Right lobe of liver (tissue), 6 donors: ENCODE data around the gene SCN9A. TPM values are rescaled to one million over a fixed set of nuclear protein-coding genes. Genes with fewer than 3 reads are reported as not detected.

Source experiments
- ATAC-seq, 4 donors: fragments of 200-7000 bp; cut with Tn5 transposase; one replicate each; pipeline ENCODE4 v1.9.1; 2020; ENCODE audit warnings: mild to moderate bottlenecking in 4 of 4, moderate library complexity in 4 of 4
- DNase-seq, 3 donors: peaks; one replicate each; pipeline ENCODE4 v3.0.0-alpha.2; 2020
- H3K27ac ChIP-seq, 3 donors: fragments of 200-600 bp; one replicate each; pipeline ENCODE4 v1.8.0; 2022
- H3K27me3 ChIP-seq, 2 donors: fragments of 200-600 bp; one replicate each; pipeline ENCODE4 v1.8.0; 2022
- H3K36me3 ChIP-seq, 4 donors: fragments of 200-600 bp; sonication (generic) in 1 of 4; one replicate each; pipeline versions ENCODE4 v1.5.1 to v1.8.0; 2017 to 2022; ENCODE audit warnings: control low read depth in 1 of 4
- H3K4me1 ChIP-seq, 4 donors: fragments of 200-600 bp; sonication (generic) in 1 of 4; one replicate each; pipeline versions ENCODE4 v1.5.1 to v1.8.0; 2017 to 2022; ENCODE audit warnings: control low read depth in 1 of 4
- H3K4me3 ChIP-seq, 3 donors: fragments of 200-600 bp; one replicate each; pipeline ENCODE4 v1.8.0; 2022
- H3K9me3 ChIP-seq, 4 donors: fragments of 200-600 bp; sonication (generic) in 1 of 4; one replicate each; pipeline versions ENCODE4 v1.5.1 to v1.8.0; 2017 to 2022; ENCODE audit warnings: control low read depth in 1 of 4
- CTCF ChIP-seq, 4 donors: fragments of 200-600 bp in 3 of 4; fragments of 450-650 bp in 1 of 4; IDR thresholded peaks; one replicate each; pipeline versions ENCODE4 v1.5.1 to v1.8.0; 2016 to 2022; ENCODE audit warnings: antibody characterized with exemption in 4 of 4, mild to moderate bottlenecking in 2 of 4
- POLR2A ChIP-seq: fragments of 450-650 bp; IDR thresholded peaks from one replicate; pipeline ENCODE4 v1.6.1; 2017; ENCODE audit warnings: antibody characterized with exemption, mild to moderate bottlenecking
- WGBS: methylation state at CpG from one replicate; pipeline ENCODE4 v1.1.6; 2018; ENCODE audit warnings: low coverage, low lambda C conversion rate; ENCODE audit not compliant: insufficient coverage; ENCODE audit errors: missing lambda C conversion rate; 5-methylcytosine and 5-hydroxymethylcytosine counted together
- intact Hi-C, 2 donors: fragments of 100-400 bp; cut with DNase I; formaldehyde crosslinking; loops; one replicate each; pipeline versions ENCODE4 v1.11.2 to v1.14.1; 2022
- total RNA-seq, 6 experiments: library from RNA; depleted of rRNA in 2 of 6; stranded (reverse); fragments of >200 nt in 2 of 6; fragmentation: NEBNext Ultra II Directional in 3 of 6; extraction: Animal tissue kit (Norgen Biotek cat#: 25700) in 3 of 6; gene quantifications; one replicate each; pipeline versions ENCODE4 v1.1.0 to v1.2.4, GENCODE V29; 2016 to 2023
- donor health status: DM: no; HTN: yes; CAD: no.
- donor health status: DM: no; HTN: no; CAD: no.
- donor health status: DM: no; HTN: no; CAD: no.
- donor health status: DM: no; HTN: yes; CAD: no.
- donor health status: DM: no; HTN: yes; CAD: no.

Gene SCN9A
- total RNA-seq, 6 experiments from 2014 or later: 2.1 to 10.2 (median 5.1) TPM

- Histone ChIP-seq H3K27me3 (no peaks in the 10 kb centered on the region), H3K9me3 (no peaks in the 10 kb centered on the region), H3K27ac (no peak overlapping the region), H3K4me3 (no peak overlapping the region), H3K36me3 (no peaks in the 10 kb centered on the region), H3K4me1 (peaks cover 0 to 11% (median 2%) of the 10 kb centered on the region in 4 donors)
- intact Hi-C loops: no loop called here
- no peak for DNase-seq
- TF ChIP-seq CTCF (IDR thresholded peaks at IDR 0.05) (no peak), POLR2A (no peak)
- ATAC-seq: peak in 3 of 4 donors; percentile 41 to 61 (median 43)
- WGBS: 89% methylated on average over 1 of the region's 1 CpG
These were observed 135.1 kb downstream of the SCN9A start for GRCh38 chr2:166240387-166241313.

DNA sequence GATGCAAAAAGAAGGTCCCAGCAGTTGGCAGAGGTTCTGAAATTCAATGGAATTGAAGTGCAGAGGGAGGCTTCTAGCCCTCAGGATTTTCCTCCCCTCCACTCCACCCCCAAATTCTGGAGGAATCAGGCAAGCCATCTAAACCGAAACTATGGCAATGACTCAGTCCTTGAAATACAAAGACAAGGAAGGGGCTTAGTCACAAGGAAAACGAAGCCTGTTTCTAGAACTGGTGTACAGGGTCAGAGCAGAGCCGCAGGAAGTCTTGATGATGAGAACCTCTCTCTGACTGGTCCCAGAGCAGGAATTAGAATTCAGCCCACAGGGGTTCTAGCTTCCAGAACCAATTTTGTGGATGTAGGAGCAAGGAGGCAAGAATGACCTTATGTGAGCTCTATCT lies 136.2 kb downstream of the SCN9A start:
- intact Hi-C loops: no loop called here
- Histone ChIP-seq H3K27ac (no peak overlapping the region), H3K4me1 (peaks cover 0 to 11% (median 2%) of the 10 kb centered on the region in 4 donors), H3K9me3 (no peaks in the 10 kb centered on the region), H3K36me3 (no peaks in the 10 kb centered on the region), H3K27me3 (no peaks in the 10 kb centered on the region), H3K4me3 (no peak overlapping the region)
- ATAC-seq (no peak), DNase-seq (no peak)
- TF ChIP-seq CTCF (IDR thresholded peaks at IDR 0.05): no peak
- no peak for TF ChIP-seq POLR2A
- WGBS: 100% methylated on average over 3 of the region's 3 CpGs

DNA sequence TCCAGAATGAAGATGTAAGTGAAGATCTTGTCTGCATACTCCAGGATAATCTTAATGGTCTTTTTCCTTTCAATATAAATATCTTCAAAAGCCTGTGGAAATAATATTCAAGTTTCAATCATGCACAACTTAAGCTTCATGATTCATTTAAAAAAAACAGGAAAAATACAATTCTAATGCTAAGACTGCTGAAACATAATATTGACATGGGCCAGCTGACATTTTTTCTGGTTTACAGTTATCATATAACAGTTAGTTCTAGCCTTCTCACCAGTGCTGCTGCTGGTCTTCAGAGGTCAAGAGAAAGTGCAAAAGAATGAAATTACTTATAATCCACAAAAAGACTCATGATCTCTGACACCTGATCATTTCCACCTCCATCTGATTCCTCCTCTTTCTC lies 137.6 kb downstream of the SCN9A start:
- intact Hi-C loops: no loop called here
- H3K27ac ChIP-seq: no peak overlapping the region
- H3K27me3 ChIP-seq: no peaks in the 10 kb centered on the region
- H3K4me3 ChIP-seq: no peak overlapping the region
- no peak for TF ChIP-seq POLR2A
- no peak for TF ChIP-seq CTCF (IDR thresholded peaks at IDR 0.05)
- no peak for ATAC-seq
- no peaks in the 10 kb centered on the region for H3K9me3 ChIP-seq
- peaks cover 0 to 13% (median 5%) of the 10 kb centered on the region in 4 donors for H3K4me1 ChIP-seq
- H3K36me3 ChIP-seq: no peaks in the 10 kb centered on the region
- DNase-seq: no peak

DNA sequence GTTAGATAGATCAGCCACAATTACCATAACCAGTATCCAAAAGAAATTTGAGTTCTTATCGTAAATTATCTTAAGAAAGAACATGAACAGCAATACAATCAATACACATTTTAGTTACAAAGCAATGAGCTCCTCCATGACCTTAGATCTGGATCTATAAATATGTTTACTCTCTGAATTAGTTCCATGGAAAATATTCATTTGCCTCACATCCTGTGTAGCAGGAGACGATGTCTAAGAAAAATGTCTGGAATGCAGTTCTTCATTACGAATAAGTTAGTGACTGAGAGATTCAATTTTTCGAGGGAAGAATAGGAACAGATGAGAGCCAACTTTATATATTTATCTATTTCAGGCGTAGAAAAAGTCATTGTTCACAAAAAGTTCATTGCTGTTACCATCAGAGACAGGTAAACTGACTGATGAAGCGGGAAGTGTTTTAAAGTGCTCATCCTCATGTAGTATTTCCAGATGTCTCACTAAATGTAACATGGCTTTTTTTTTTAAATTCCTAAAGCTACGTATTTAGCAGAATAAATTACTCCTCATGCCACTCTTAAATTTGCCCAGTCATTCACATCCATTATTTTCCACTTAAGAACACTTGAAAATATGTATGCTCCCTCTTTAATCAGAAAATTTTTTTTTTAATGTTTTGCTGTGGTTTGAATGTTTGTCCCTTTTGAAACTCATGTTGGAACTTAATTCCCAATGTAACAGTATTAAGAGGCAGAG lies 141.5 kb downstream of the SCN9A start:
- Histone ChIP-seq H3K36me3 (no peaks in the 10 kb centered on the region), H3K27ac (no peak overlapping the region), H3K4me3 (no peak overlapping the region), H3K27me3 (no peaks in the 10 kb centered on the region), H3K4me1 (peaks cover 0 to 27% (median 7%) of the 10 kb centered on the region in 4 donors), H3K9me3 (no peaks in the 10 kb centered on the region)
- DNase-seq (no peak), ATAC-seq (no peak)
- 54% methylated on average over 7 of the region's 7 CpGs for WGBS
- intact Hi-C loops: no loop called here
- no peak for TF ChIP-seq CTCF (IDR thresholded peaks at IDR 0.05)
- no peak for TF ChIP-seq POLR2A
